Parathyroid adenoma (tissue), 2 donors: ENCODE results near the gene PRSS50.

Experiments used
- H2AFZ ChIP-seq: fragments of 300-600 bp; sonication (generic); one replicate; pipeline ENCODE4 v1.7.0; 2017; ENCODE audit warnings: antibody characterized with exemption, mild to moderate bottlenecking
- H3K27ac ChIP-seq: fragments of 300-600 bp; sonication (generic); one replicate; pipeline ENCODE4 v1.7.0; 2017
- H3K27me3 ChIP-seq: fragments of 300-600 bp; sonication (generic); one replicate; pipeline ENCODE4 v1.7.0; 2017; ENCODE audit warnings: low read length; ENCODE audit not compliant: control insufficient read depth, insufficient read depth
- H3K36me3 ChIP-seq: fragments of 300-600 bp; sonication (generic); one replicate; pipeline ENCODE4 v1.7.0; 2017; ENCODE audit warnings: low read length; ENCODE audit not compliant: control insufficient read depth, insufficient read depth
- H3K4me1 ChIP-seq: fragments of 300-600 bp; sonication (generic); one replicate; pipeline ENCODE4 v1.7.0; 2017; ENCODE audit warnings: control low read depth
- H3K4me2 ChIP-seq: fragments of 300-600 bp; sonication (generic); one replicate; pipeline ENCODE4 v1.7.0; 2017; ENCODE audit warnings: low read length
- H3K4me3 ChIP-seq: fragments of 300-600 bp; sonication (generic); one replicate; pipeline ENCODE4 v1.7.0; 2017; ENCODE audit warnings: low read depth, low read length
- H3K79me2 ChIP-seq: fragments of 300-600 bp; sonication (generic); one replicate; pipeline ENCODE4 v1.7.0; 2017; ENCODE audit warnings: control low read depth
- H3K9ac ChIP-seq: fragments of 300-600 bp; sonication (generic); one replicate; pipeline ENCODE4 v1.7.0; 2017; ENCODE audit warnings: mild to moderate bottlenecking
- H3K9me3 ChIP-seq: fragments of 300-600 bp; sonication (generic); one replicate; pipeline ENCODE4 v1.7.0; 2017; ENCODE audit warnings: low read length; ENCODE audit not compliant: control insufficient read depth
- CTCF ChIP-seq: fragments of 300-600 bp; sonication (generic); IDR thresholded peaks from one replicate; pipeline ENCODE4 v1.7.0; 2017; ENCODE audit warnings: antibody characterized with exemption, mild to moderate bottlenecking
- donor health status: primary hyperparathyroidism.

PRSS50 gene

DNA sequence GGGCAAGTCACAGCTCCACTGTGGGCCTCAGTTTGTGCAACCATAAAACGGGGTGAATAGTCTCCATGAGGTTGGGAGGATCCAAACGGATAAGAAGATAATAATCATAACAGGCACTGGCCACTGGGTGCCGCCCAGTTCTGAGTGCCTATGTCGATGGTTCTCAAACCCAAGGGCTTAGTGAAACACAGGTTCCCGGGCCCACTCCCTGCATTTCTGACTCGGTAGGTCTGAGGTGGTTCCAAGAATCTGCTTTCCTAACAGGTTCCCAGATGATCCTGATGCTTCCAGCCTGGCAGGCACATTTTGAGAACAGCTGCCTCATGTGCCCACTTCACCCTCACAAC lies 45.3 kb downstream of the PRSS50 start:
- H3K36me3 ChIP-seq, result no peaks in the 10 kb centered on the region
- H3K9ac ChIP-seq, result no peak overlapping the region
- H3K4me3 ChIP-seq, result no peak overlapping the region
- no peaks in the 10 kb centered on the region for H3K27me3 ChIP-seq
- no peaks in the 10 kb centered on the region for H3K9me3 ChIP-seq
- TF ChIP-seq CTCF, result no peak
- H3K79me2 ChIP-seq, result no peaks in the 10 kb centered on the region
- H2AFZ ChIP-seq, result no peak overlapping the region
- no peak overlapping the region for H3K27ac ChIP-seq
- H3K4me2 ChIP-seq, result no peak overlapping the region
- no peaks in the 10 kb centered on the region for H3K4me1 ChIP-seq

GRCh38 chr3:46671541-46672348 lies 45.9 kb downstream of the PRSS50 start:
- H3K4me2 ChIP-seq, result no peak overlapping the region
- no peaks in the 10 kb centered on the region for H3K9me3 ChIP-seq
- H3K36me3 ChIP-seq, result no peaks in the 10 kb centered on the region
- H3K4me3 ChIP-seq, result no peak overlapping the region
- no peak overlapping the region for H3K9ac ChIP-seq
- no peak overlapping the region for H2AFZ ChIP-seq
- H3K79me2 ChIP-seq, result no peaks in the 10 kb centered on the region
- H3K27ac ChIP-seq, result no peak overlapping the region
- TF ChIP-seq CTCF, result no peak
- H3K4me1 ChIP-seq, result no peaks in the 10 kb centered on the region
- H3K27me3 ChIP-seq, result no peaks in the 10 kb centered on the region

DNA sequence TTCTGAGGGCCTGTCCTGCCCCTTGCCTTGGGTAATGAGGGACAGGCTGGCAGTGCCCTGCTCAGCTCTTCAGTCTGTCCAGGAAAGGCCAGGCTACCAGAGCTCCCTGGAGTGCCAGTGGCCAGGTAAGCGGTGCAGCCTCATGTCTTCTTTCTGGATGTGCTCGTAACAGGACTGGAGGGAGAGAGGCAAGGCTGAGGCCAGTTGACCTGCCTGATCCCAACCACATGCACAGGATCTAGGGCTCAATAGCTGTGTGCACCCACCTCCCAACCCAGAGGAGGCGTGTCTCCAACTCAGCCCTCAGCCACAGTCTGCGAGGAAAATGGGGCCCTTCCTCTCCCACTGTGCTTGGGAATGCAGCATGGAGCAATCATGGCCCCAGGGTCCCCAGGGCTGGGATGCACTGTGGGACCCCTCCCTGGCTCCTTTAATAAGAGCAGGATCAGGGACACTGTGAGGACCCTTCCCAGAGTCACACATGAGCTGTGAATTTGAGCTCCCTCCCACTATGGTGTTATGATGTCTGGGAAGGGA lies 46.7 kb downstream of the PRSS50 start:
- H3K36me3 ChIP-seq, result no peaks in the 10 kb centered on the region
- no peak overlapping the region for H2AFZ ChIP-seq
- H3K9ac ChIP-seq, result no peak overlapping the region
- no peaks in the 10 kb centered on the region for H3K27me3 ChIP-seq
- no peaks in the 10 kb centered on the region for H3K4me1 ChIP-seq
- TF ChIP-seq CTCF, result no peak
- no peak overlapping the region for H3K4me3 ChIP-seq
- no peak overlapping the region for H3K4me2 ChIP-seq
- no peaks in the 10 kb centered on the region for H3K79me2 ChIP-seq
- no peak overlapping the region for H3K27ac ChIP-seq
- no peaks in the 10 kb centered on the region for H3K9me3 ChIP-seq

- no peak for TF ChIP-seq CTCF
- Histone ChIP-seq H3K4me1 (peaks cover 5% of the 10 kb centered on the region), H3K4me2 (no peak overlapping the region), H3K9me3 (no peaks in the 10 kb centered on the region), H3K27ac (no peak overlapping the region), H3K36me3 (no peaks in the 10 kb centered on the region), H3K4me3 (no peak overlapping the region), H2AFZ (no peak overlapping the region), H3K27me3 (no peaks in the 10 kb centered on the region), H3K79me2 (no peaks in the 10 kb centered on the region), H3K9ac (no peak overlapping the region)
Observed at GRCh38 chr3:46670000-46670890, 47.4 kb downstream of the PRSS50 start.
